GM12874 (cell line): Measurements from ENCODE around the gene CBFA2T2.

Experiments used
- TF ChIP-seq, protein P1 (sequence below): IDR thresholded peaks from 2 replicates; pipeline ENCODE4 v1.5.1; 2011; ENCODE audit warnings: low read depth, mild to moderate bottlenecking, control low read depth, low read length, moderate library complexity; ENCODE audit not compliant: insufficient read depth

The CBFA2T2 gene

DNA sequence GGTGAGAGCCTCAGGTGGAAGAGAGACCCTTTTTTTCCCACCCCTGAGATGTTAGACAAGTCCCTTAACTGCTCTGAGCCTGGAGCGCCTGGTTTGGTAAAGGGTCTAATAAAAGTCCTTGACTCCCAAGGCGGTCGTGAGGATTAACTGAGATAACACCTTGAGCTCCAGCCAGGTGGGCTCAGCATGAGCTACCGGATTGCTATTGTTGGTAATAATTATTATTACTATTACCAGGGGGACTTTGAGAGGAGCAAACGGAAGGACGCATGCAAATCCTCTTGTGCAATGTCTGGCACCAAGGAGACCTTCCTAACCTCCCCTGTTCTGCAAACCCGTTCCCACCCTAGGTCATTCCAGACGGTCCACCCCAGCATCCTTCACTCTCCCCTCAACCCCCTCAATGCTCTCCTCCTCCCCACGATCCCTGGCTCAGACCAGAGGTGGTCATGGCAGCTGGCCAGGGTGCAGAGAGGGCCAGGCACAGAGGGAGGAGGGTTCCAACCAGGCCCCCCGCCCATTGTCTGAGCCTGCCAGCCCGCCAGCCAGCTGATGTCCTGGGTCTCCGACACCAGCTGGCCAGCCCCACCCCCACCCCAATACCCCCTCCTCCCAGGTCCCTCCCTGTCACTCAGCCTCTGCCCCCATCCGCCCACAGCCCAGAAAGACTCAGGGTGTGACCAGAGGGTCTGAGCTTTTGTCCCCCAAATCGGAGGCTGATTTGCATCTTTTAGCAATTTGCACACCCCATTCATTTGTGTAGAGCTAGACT is 14.3 kb upstream of the CBFA2T2 start:
- TF ChIP-seq, protein P1, sequence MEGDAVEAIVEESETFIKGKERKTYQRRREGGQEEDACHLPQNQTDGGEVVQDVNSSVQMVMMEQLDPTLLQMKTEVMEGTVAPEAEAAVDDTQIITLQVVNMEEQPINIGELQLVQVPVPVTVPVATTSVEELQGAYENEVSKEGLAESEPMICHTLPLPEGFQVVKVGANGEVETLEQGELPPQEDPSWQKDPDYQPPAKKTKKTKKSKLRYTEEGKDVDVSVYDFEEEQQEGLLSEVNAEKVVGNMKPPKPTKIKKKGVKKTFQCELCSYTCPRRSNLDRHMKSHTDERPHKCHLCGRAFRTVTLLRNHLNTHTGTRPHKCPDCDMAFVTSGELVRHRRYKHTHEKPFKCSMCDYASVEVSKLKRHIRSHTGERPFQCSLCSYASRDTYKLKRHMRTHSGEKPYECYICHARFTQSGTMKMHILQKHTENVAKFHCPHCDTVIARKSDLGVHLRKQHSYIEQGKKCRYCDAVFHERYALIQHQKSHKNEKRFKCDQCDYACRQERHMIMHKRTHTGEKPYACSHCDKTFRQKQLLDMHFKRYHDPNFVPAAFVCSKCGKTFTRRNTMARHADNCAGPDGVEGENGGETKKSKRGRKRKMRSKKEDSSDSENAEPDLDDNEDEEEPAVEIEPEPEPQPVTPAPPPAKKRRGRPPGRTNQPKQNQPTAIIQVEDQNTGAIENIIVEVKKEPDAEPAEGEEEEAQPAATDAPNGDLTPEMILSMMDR: no peak

DNA sequence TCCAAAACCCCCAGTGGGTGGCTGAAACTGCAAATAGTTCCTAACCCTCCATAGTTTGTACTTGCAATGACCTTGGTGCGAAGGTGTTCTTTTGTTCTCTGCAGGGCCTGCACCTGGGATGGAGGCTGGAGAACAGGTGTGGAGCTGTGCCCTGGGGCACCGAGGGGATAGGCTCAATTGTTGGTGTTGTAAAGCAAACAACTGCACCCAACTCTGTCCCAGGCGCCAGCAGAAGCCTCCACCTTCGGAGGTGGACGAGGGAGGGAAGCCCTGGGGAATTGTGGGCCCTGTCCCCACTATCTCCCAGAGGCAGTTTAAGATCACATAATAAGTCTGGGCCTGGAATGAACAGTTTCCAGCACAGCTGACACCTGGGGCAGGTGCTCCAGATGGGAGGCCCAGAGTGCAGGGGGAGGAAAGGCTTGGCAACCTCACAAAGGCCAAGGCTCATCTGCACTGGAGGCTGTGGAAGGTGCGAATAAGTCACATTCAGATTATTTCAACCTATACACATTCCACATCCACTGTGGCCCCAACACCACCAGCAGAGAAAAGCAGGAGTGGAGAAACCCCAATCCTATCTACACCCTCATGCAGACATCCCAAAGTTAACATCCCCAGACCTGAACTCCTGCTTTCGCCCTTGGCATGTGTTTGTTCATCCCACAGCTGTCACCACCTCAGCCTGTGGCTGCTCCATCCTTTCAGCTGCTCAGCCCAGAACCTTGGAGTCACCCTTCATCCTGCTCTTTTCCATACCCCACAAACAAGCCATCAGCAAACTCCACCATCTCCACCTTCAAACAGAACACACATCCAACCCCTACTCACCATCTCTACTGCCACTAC is 12.3 kb upstream of the CBFA2T2 start:
- TF ChIP-seq, protein P1: no peak

DNA sequence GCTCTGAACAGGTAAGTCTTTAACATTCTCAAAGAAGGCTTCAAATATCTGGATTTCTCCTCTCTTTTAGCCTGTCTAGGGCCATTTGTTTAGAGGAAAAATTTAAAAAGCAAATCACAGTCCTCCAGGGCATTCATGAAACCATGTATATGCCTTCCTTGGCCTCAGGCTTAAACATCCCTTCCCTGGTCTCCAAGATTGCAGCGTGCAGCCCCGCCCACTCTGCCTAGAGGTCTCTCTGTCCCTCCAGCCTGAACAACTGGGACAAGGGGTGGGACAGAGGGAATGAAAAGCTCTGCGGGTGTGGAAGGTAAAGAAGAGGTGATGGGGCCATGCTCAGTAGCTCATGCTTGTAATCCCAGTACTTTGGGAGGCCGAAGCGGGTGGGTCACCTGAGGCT is 9.8 kb upstream of the CBFA2T2 start:
- TF ChIP-seq, protein P1: no peak

DNA sequence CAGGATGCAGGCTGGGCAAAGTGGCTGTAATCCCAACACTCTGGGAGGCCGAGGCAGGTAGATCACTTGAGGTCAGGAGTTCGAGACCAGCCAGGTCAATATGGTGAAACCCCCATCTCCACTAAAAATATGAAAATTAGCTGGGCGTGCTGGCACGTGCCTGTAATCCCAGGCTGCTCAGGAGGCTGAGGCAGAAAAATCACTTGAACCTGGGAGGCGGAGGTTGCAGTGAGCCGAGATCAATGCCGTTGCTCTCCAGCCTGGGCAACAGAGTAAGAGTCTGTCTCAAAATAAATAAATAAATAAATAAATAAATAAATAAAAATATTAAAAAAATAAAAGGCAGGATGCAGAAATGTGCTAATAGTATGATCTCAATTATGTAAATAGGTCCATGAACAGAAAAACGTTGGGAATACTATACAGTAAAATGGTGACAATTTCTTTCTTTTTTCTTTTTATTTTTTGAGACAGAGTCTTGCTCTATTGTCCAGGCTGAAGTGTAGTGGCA is 8.4 kb upstream of the CBFA2T2 start:
- TF ChIP-seq, protein P1: no peak

DNA sequence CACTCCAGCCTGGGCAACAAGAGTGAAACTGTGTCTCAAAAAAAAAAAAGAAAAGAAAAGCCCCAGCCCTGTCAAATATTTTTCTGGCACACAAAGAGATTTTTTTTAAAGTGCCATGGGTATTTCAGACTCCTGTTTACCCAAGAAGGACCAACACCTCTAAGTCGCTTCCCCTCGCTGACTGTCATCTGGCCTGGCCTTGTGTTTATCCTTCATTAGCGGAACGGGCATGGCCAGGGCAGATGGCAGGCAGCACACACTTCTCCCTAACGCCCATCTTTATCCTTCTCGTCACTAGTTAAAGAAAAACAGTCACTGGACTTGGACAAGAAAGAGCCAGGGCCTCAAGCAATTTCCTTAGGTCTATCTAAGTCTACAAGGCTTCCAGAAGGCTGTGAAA is 7.3 kb upstream of the CBFA2T2 start:
- TF ChIP-seq, protein P1: no peak

DNA sequence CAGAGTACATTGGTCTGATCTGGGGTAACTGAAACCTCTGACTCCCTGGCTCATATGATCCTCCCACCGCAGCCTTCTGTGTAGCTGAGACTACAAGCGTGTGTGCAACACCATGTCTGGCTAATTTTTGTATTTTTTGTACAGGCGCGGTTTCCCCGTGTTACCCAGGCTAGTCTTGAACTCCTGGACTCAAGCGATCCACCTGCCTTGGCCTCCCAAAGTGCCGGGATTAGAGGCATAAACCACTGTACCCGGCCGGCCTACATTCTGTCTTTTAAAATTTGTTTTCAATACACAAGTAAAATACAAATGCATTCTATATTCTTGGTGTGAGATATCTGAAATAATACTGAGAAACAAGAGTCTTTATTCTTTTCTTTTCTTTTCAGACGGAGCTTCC is 1.7 kb upstream of the CBFA2T2 start:
- TF ChIP-seq, protein P1: no peak

DNA sequence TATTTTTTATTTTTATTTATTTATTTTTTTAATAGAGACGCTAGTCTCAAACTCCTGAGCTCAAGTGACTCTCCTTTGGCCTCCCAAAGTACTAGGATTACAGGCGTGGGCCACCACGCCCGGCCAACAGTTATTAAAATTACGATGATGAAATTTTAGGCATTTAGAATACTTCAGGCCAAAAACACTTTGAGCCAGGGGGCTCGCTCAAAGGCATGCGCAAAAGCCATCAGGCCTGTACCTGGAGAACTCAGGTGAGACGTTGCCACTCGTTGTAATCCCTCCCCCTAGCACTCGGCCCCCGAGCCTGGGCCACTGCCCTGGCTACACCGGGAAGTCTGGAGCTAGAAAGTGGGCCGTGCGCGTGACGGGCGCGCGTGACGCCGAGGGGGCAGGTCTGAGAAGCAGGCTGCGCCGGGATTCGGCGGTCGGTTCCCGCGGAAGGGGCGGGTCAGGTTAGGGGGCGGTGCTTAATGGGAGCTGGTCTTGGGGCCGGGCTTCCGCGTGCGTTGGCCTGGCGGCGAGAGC is 337 bp upstream of the CBFA2T2 start:
- TF ChIP-seq, protein P1: no peak
